HepG2 (cell line): Measurements from ENCODE around the gene MT1A. TPM values are rescaled to one million over a fixed set of nuclear protein-coding genes. Genes with fewer than 3 reads are reported as not detected.

Experiments
- ATAC-seq: fragments of 200-7000 bp; cut with Tn5 transposase; 3 replicates; pipeline ENCODE4 v1.9.1; 2020; ENCODE audit warnings: mild to moderate bottlenecking, moderate library complexity
- BruUV-seq: library from RNA; stranded (reverse); fragments of 400-500 nt; replicated peaks from 2 replicates; lab custom pipeline; 2021; lab: Mats Ljungman, UMichigan
- CTCF ChIA-PET: fragments of 300-600 bp; formaldehyde crosslinking; extraction: SDS; loops from one replicate; lab custom pipeline; 2021; ENCODE audit warnings: low total read pairs, inconsistent platforms, low intra/inter-chr PET ratio; lab: Yijun Ruan, JAX
- POLR2A ChIA-PET: fragments of 350-600 bp; sonication (Branson Sonifier 250); formaldehyde crosslinking; loops from one replicate; lab custom pipeline; 2020; ENCODE audit warnings: antibody characterized with exemption, inconsistent platforms; lab: Yijun Ruan, JAX
- DNase-seq: peaks from one replicate; pipeline ENCODE4 v3.0.0-alpha.2; 2015; ENCODE audit warnings: low spot score
- FAIRE-seq: peaks from 3 replicates; lab custom pipeline; 2011; peaks lifted over from hg19 to GRCh38; lab: Jason Lieb, UNC
- H2AFZ ChIP-seq: one replicate; pipeline ENCODE4 v1.6.1; 2011; ENCODE audit warnings: low read length, inconsistent platforms
- H3K27ac ChIP-seq: fragments of 300-600 bp; 3 replicates; pipeline ENCODE4 v1.8.0; 2011; ENCODE audit warnings: mixed run types, mild to moderate bottlenecking, mixed read lengths, low read length, inconsistent platforms; ENCODE audit not compliant: insufficient read depth; ENCODE audit errors: extremely low read length
- H3K27me3 ChIP-seq, 2 experiments: fragments of 200-600 bp in 1 of 2; 2 replicates in 1 of 2; 3 replicates in 1 of 2; pipeline versions ENCODE4 v1.6.0 to v1.8.0; 2011; ENCODE audit warnings: low read length in 2 of 2, mild to moderate bottlenecking in 2 of 2, moderate library complexity in 2 of 2, inconsistent platforms in 1 of 2; ENCODE audit not compliant: insufficient read depth in 2 of 2, control insufficient read depth in 1 of 2
- H3K36me3 ChIP-seq, 2 experiments: fragments of 200-600 bp in 1 of 2; replicated peaks in 1 of 2; 2 replicates in 1 of 2; 3 replicates in 1 of 2; pipeline versions ENCODE4 v1.5.1 to v1.8.0; 2011; ENCODE audit warnings: low read length in 2 of 2, inconsistent platforms in 1 of 2; ENCODE audit not compliant: insufficient read depth in 2 of 2, control insufficient read depth in 1 of 2
- H3K4me1 ChIP-seq: 2 replicates; pipeline ENCODE4 v1.5.1; 2012; ENCODE audit warnings: low read length, inconsistent platforms; ENCODE audit not compliant: insufficient read depth
- H3K4me2 ChIP-seq: 2 replicates; pipeline ENCODE4 v1.6.0; 2011; ENCODE audit warnings: low read depth, low read length, inconsistent platforms
- H3K4me3 ChIP-seq, 3 experiments: fragments of 200-600 bp in 1 of 3; sonication (generic), shearing (Covaris generic) in 1 of 3; replicated peaks in 1 of 3; 2 replicates each; pipeline ENCODE4 v1.5.1; 2011 to 2016; ENCODE audit warnings: low read length in 3 of 3, inconsistent platforms in 2 of 3, low read depth in 2 of 3, mild to moderate bottlenecking in 2 of 3, control low read depth in 1 of 3, mixed read lengths in 1 of 3; ENCODE audit not compliant: insufficient read depth in 1 of 3
- H3K79me2 ChIP-seq: one replicate; pipeline ENCODE4 v1.6.1; 2011; ENCODE audit warnings: low read length, inconsistent platforms; ENCODE audit not compliant: insufficient read depth
- H3K9ac ChIP-seq: 2 replicates; pipeline ENCODE4 v1.6.0; 2011; ENCODE audit warnings: mild to moderate bottlenecking, low read depth, low read length, inconsistent platforms; ENCODE audit not compliant: insufficient read depth
- H3K9me3 ChIP-seq: 2 replicates; pipeline ENCODE4 v1.5.1; 2012; ENCODE audit warnings: mild to moderate bottlenecking, low read length
- H4K20me1 ChIP-seq: 2 replicates; pipeline ENCODE4 v1.6.0; 2011; ENCODE audit warnings: inconsistent platforms, mild to moderate bottlenecking, low read length, moderate library complexity; ENCODE audit not compliant: insufficient read depth
- GLI4 ChIP-seq: sonication (generic); formaldehyde crosslinking; IDR thresholded peaks from 2 replicates; pipeline ENCODE4 v1.5.1; 2020; ENCODE audit warnings: missing genetic modification reagents, mild to moderate bottlenecking, moderate library complexity, borderline replicate concordance
- NONO ChIP-seq, 2 experiments: fragments of 450-650 bp in 1 of 2; sonication (generic) in 1 of 2; formaldehyde crosslinking in 1 of 2; IDR thresholded peaks in 1 of 2; conservative IDR thresholded peaks in 1 of 2; 2 replicates each; pipeline versions ENCODE4 v1.6.1 to v1.8.0; 2017 to 2022; ENCODE audit warnings: mild to moderate bottlenecking in 1 of 2, missing genetic modification reagents in 1 of 2, moderate library complexity in 1 of 2
- PRPF4 ChIP-seq: fragments of 200-400 bp; formaldehyde crosslinking; IDR thresholded peaks from 2 replicates; pipeline ENCODE4 v1.6.1; 2016; ENCODE audit warnings: low read length, low read depth; ENCODE audit not compliant: poor library complexity, severe bottlenecking
- SMAD9 ChIP-seq: sonication (generic); formaldehyde crosslinking; IDR thresholded peaks from 2 replicates; pipeline ENCODE4 v1.5.1; 2020; ENCODE audit warnings: mild to moderate bottlenecking, missing genetic modification reagents
- ZNF230 ChIP-seq: sonication (generic); formaldehyde crosslinking; IDR thresholded peaks from 2 replicates; pipeline ENCODE4 v1.4.0; 2020; ENCODE audit warnings: mild to moderate bottlenecking, missing genetic modification reagents
- ZNF790 ChIP-seq: sonication (generic); formaldehyde crosslinking; IDR thresholded peaks from 2 replicates; pipeline ENCODE4 v1.8.0; 2022; ENCODE audit warnings: missing genetic modification reagents, mild to moderate bottlenecking, borderline replicate concordance
- in situ Hi-C: cut with HindIII; loops from 2 replicates; pipeline ENCODE4 v1.10.0; 2017; ENCODE audit warnings: low pct_unique_long_range_greater_than_20kb; ENCODE audit not compliant: extremely low pct_ligation_motif_present
- intact Hi-C: fragments of 100-400 bp; cut with micrococcal nuclease; formaldehyde crosslinking; loops from one replicate; pipeline ENCODE4 v1.10.0; 2022; ENCODE audit not compliant: unreplicated experiment
- polyA plus RNA-seq, 8 experiments: library from polyadenylated mRNA; depleted of rRNA in 3 of 8; stranded (reverse) in 7 of 8; unstranded in 1 of 8; fragments of >200 nt; fragmentation: Illumina TruSeq in 4 of 8; extraction: Trizol in 4 of 8; gene quantifications; 2 replicates each; pipeline versions ENCODE4 v1.2.1 to v1.2.3, GENCODE V29; 2011 to 2016; ENCODE audit warnings: low read depth in 4 of 8, missing spikeins in 1 of 8, mixed read lengths in 1 of 8; ENCODE audit not compliant: insufficient read depth in 1 of 8
- total RNA-seq, 5 experiments: library from RNA; depleted of rRNA; stranded (reverse); fragments of >200 nt; fragmentation: Illumina TruSeq; extraction: Trizol; gene quantifications; 2 replicates each; pipeline ENCODE4 v1.2.3, GENCODE V29; 2016; ENCODE audit warnings: low read depth in 1 of 5
- TF ChIP-seq, protein P1 (sequence below): sonication (generic); formaldehyde crosslinking; IDR thresholded peaks from 2 replicates; pipeline ENCODE4 v1.5.0; 2020; ENCODE audit warnings: missing genetic modification reagents
- TF ChIP-seq, protein P2 (sequence below): sonication (generic); formaldehyde crosslinking; IDR thresholded peaks from 2 replicates; pipeline ENCODE4 v1.5.0; 2020; ENCODE audit warnings: missing genetic modification reagents, mild to moderate bottlenecking, borderline replicate concordance
- TF ChIP-seq, protein P3 (sequence below): sonication (generic); formaldehyde crosslinking; IDR thresholded peaks from 2 replicates; pipeline ENCODE4 v1.5.1; 2020; ENCODE audit warnings: missing genetic modification reagents, mild to moderate bottlenecking, borderline replicate concordance

MT1A gene
- total and polyA plus RNA-seq, 2 of the 13 experiments (the other 11 are each of a cell fraction or from before 2014, with no cell fraction given): 8.3 to 10.4 TPM

DNA sequence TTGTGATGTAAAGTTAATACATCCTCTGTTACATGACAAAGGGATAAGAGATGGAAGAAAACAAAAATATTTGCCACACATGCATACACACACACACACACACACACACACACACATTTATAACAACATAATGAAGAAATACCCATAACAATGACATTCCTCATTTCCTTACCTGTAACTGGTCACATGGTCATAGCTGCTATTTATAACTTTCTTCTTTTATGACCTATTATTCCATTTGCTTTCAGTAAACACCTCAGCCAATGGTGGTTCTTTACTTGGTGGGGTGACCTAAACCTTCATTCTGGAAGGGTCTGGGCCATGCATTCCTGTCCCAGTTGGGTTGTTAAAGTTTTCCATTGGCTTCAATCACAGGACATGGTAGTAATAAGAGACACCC lies 24.8 kb upstream of the MT1A start:
- no peaks in the 10 kb centered on the region for H3K79me2 ChIP-seq
- BruUV-seq: no TSS peak
- no peak overlapping the region for H2AFZ ChIP-seq
- peaks cover 35% of the 10 kb centered on the region for H3K4me1 ChIP-seq
- H3K36me3 ChIP-seq: no peaks in the 10 kb centered on the region
- no peak for TF ChIP-seq NONO (IDR thresholded peaks at IDR 0.05)
- no peak for TF ChIP-seq NONO (CRISPR knock-in tag; conservative IDR thresholded peaks at IDR 0.05)
- TF ChIP-seq, protein P1, sequence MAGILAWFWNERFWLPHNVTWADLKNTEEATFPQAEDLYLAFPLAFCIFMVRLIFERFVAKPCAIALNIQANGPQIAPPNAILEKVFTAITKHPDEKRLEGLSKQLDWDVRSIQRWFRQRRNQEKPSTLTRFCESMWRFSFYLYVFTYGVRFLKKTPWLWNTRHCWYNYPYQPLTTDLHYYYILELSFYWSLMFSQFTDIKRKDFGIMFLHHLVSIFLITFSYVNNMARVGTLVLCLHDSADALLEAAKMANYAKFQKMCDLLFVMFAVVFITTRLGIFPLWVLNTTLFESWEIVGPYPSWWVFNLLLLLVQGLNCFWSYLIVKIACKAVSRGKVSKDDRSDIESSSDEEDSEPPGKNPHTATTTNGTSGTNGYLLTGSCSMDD (CRISPR knock-in tag): no peak
- TF ChIP-seq ZNF790 (CRISPR knock-in tag): no peak
- TF ChIP-seq PRPF4: no peak
- TF ChIP-seq, protein P2, sequence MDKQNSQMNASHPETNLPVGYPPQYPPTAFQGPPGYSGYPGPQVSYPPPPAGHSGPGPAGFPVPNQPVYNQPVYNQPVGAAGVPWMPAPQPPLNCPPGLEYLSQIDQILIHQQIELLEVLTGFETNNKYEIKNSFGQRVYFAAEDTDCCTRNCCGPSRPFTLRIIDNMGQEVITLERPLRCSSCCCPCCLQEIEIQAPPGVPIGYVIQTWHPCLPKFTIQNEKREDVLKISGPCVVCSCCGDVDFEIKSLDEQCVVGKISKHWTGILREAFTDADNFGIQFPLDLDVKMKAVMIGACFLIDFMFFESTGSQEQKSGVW (CRISPR knock-in tag): no peak
- TF ChIP-seq GLI4 (CRISPR knock-in tag): no peak
- no peak for TF ChIP-seq ZNF230
- TF ChIP-seq, protein P3, sequence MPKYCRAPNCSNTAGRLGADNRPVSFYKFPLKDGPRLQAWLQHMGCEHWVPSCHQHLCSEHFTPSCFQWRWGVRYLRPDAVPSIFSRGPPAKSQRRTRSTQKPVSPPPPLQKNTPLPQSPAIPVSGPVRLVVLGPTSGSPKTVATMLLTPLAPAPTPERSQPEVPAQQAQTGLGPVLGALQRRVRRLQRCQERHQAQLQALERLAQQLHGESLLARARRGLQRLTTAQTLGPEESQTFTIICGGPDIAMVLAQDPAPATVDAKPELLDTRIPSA (CRISPR knock-in tag): no peak
- no peak for TF ChIP-seq SMAD9 (CRISPR knock-in tag)
- no peak overlapping the region for H3K9ac ChIP-seq
- H3K4me2 ChIP-seq: no peak overlapping the region
- ChIA-PET CTCF (no interaction called here), POLR2A (interaction anchor here (1.5 kb wide), 1 partner anchor 12 kb away, joined by 6 read pairs; the partner anchor contains the start of gene MT1E)
- no peak overlapping the region for H3K4me3 ChIP-seq
- H3K9me3 ChIP-seq: no peaks in the 10 kb centered on the region
- DNase-seq (no peak), FAIRE-seq (no peak), ATAC-seq (no peak)
- H3K27me3 ChIP-seq: peaks cover 9 to 22% of the 10 kb centered on the region in 2 experiments; a peak in 3 of 5 replicates
- no peak overlapping the region for H3K27ac ChIP-seq
- in situ Hi-C loops: no loop called here
- intact Hi-C loops: no loop called here
- no peaks in the 10 kb centered on the region for H4K20me1 ChIP-seq
